Measurements from ENCODE around the gene BOD1. TPM values are rescaled to one million over a fixed set of nuclear protein-coding genes. Genes with fewer than 3 reads are reported as not detected.

The BOD1 gene
- total and polyA plus RNA-seq, 8 donors = 8.2 to 58.4 (median 26.5) TPM

GRCh38 chr5:173631478-173631877 is 15.0 kb upstream of the BOD1 start:
- Histone ChIP-seq H3K4me3 (no peak overlapping the region), H3K4me1 (no peaks in the 10 kb centered on the region), H3K36me3 (no peaks in the 10 kb centered on the region), H3K27me3 (no peaks in the 10 kb centered on the region), H3K27ac (no peak overlapping the region), H3K9me3 (no peaks in the 10 kb centered on the region)
- 44 to 71% (median 61%) methylated on average over 3 of the region's 3 CpGs for WGBS, 5 donors
- intact Hi-C loops (cut with DNase I; ENCODE audit: low total_unique reads) = loop anchor here (10.0 kb wide), 1 partner anchor 123 kb away; no protein-coding TSS in a partner anchor
- no peak for DNase-seq
- TF ChIP-seq EP300 (IDR thresholded peaks at IDR 0.05) = no peak
- TF ChIP-seq POLR2AphosphoS5 (IDR thresholded peaks at IDR 0.05) = no peak
- no peak for TF ChIP-seq POLR2A (IDR thresholded peaks at IDR 0.05)
- no peak for TF ChIP-seq CTCF (IDR thresholded peaks at IDR 0.05)

- Histone ChIP-seq H3K27me3 (no peaks in the 10 kb centered on the region), H3K36me3 (no peaks in the 10 kb centered on the region), H3K4me3 (no peak overlapping the region), H3K27ac (no peak overlapping the region), H3K4me1 (no peaks in the 10 kb centered on the region), H3K9me3 (no peaks in the 10 kb centered on the region)
- 51 to 70% (median 58%) methylated on average over 6 of the region's 6 CpGs for WGBS, 5 donors
- TF ChIP-seq POLR2A (IDR thresholded peaks at IDR 0.05) (no peak), EP300 (IDR thresholded peaks at IDR 0.05) (no peak), CTCF (IDR thresholded peaks at IDR 0.05) (no peak), POLR2AphosphoS5 (IDR thresholded peaks at IDR 0.05) (no peak)
- intact Hi-C loops (cut with DNase I; ENCODE audit: low total_unique reads) = loop anchor here (10.0 kb wide), 1 partner anchor 124 kb away; no protein-coding TSS in a partner anchor
- no peak for DNase-seq
Measured at GRCh38 chr5:173630724-173631365, 14.4 kb upstream of the BOD1 start.

DNA sequence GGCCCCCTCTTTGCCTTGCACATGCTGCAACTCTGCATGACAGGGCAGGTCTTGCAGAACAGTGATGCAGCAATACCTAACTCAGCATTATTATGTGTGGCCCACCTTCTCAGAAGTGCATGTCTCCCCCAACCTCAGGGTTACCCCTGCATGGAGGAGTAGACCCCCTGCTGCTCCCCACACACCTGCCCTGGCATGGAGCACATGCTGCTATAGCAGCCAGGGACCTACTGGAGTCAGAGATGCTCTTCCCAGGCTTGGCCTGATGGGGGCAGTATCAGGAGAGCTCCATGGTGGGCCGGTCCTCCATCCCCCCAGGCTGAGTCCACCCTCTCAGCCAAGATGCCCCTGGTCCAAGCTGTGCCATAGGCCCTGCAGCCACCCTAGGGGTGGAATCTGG is 13.2 kb upstream of the BOD1 start:
- H3K36me3 ChIP-seq = no peaks in the 10 kb centered on the region
- H3K27ac ChIP-seq = no peak overlapping the region
- H3K4me3 ChIP-seq = no peak overlapping the region
- 20 to 57% (median 47%) methylated on average over 1 of the region's 1 CpG for WGBS, 5 donors
- no peaks in the 10 kb centered on the region for H3K27me3 ChIP-seq
- DNase-seq = no peak
- TF ChIP-seq CTCF (IDR thresholded peaks at IDR 0.05) (no peak), EP300 (IDR thresholded peaks at IDR 0.05) (no peak)
- H3K4me1 ChIP-seq = no peaks in the 10 kb centered on the region
- intact Hi-C loops (cut with DNase I; ENCODE audit: low total_unique reads) = loop anchor here (10.0 kb wide), 1 partner anchor 125 kb away; no protein-coding TSS in a partner anchor
- no peaks in the 10 kb centered on the region for H3K9me3 ChIP-seq

GRCh38 chr5:173628501-173628900 is 12.1 kb upstream of the BOD1 start:
- TF ChIP-seq POLR2AphosphoS5 (IDR thresholded peaks at IDR 0.05) (no peak), EP300 (IDR thresholded peaks at IDR 0.05) (no peak), CTCF (IDR thresholded peaks at IDR 0.05) (no peak), POLR2A (IDR thresholded peaks at IDR 0.05) (no peak)
- Histone ChIP-seq H3K4me1 (no peaks in the 10 kb centered on the region), H3K27ac (no peak overlapping the region), H3K9me3 (no peaks in the 10 kb centered on the region), H3K27me3 (no peaks in the 10 kb centered on the region), H3K36me3 (no peaks in the 10 kb centered on the region), H3K4me3 (no peak overlapping the region)
- DNase-seq = no peak
- intact Hi-C loops (cut with DNase I; ENCODE audit: low total_unique reads) = no loop called here
- WGBS, 5 donors = 75 to 84% (median 82%) methylated on average over 6 of the region's 6 CpGs
